Adrenal gland (tissue), 5 donors: ENCODE measurements around the gene MYOM1.
"Not testable (repeated sequence)": the region's sequence is repeated elsewhere in the genome, so short reads cannot be mapped to it uniquely, and the experiment has no call there.

Experiments used
- CTCF ChIP-seq, 6 experiments: fragments of 450-650 bp in 4 of 6; fragments of 200-600 bp in 2 of 6; sonication (generic) in 1 of 6; IDR thresholded peaks; 1 replicate in 5 of 6; 2 replicates in 1 of 6; pipeline versions ENCODE4 v1.5.1 to v1.8.0; 2016 to 2021; ENCODE audit warnings: antibody characterized with exemption in 6 of 6, mild to moderate bottlenecking in 2 of 6, moderate library complexity in 1 of 6
- POLR2A ChIP-seq, 2 donors: fragments of 450-650 bp; IDR thresholded peaks; one replicate each; pipeline ENCODE4 v1.6.1; 2017; ENCODE audit warnings: antibody characterized with exemption in 2 of 2, mild to moderate bottlenecking in 2 of 2, moderate library complexity in 1 of 2
- donor health status: DM: no; HTN: no; CAD: no.

GRCh38 chr18:3198260-3198860 is 21.4 kb downstream of the MYOM1 start:
- TF ChIP-seq CTCF, POLR2A (IDR thresholded peaks at IDR 0.05): not testable (repeated sequence)
